GM21381 (cell line): ENCODE data around the gene DNAH12.

Source experiments
- ATAC-seq: cut with Tn5 transposase; IDR thresholded peaks from one replicate; pipeline ENCODE4 v1.9.1; 2021; ENCODE audit warnings: mild to moderate bottlenecking, moderate library complexity; ENCODE audit not compliant: unreplicated experiment

Gene DNAH12

GRCh38 chr3:57256844-57257243, 287.3 kb downstream of the DNAH12 start:
- no peak for ATAC-seq

- ATAC-seq = no peak
These were observed 291.7 kb downstream of the DNAH12 start for GRCh38 chr3:57252404-57252803.

- ATAC-seq = no peak
These were observed 299.2 kb downstream of the DNAH12 start for GRCh38 chr3:57244946-57245345.
